Measurements from ENCODE around the gene SCAMP1. TPM values are rescaled to one million over a fixed set of nuclear protein-coding genes. Genes with fewer than 3 reads are reported as not detected.

Gene SCAMP1
- polyA plus RNA-seq, 3 donors, result 5.4 to 52.4 (median 47.8) TPM

GRCh38 chr5:78331523-78332080 is 28.8 kb upstream of the SCAMP1 start:
- H3K4me3 Mint-ChIP-seq, result no peak overlapping the region
- Histone ChIP-seq H3K4me3 (replicated peaks in 1 of 3; ENCODE audit: low read depth in 2 of 3, low read length in 3 of 3) (no peak overlapping the region), H3K79me2 (ENCODE audit: insufficient read depth, low read length) (no peaks in the 10 kb centered on the region), H3K27ac (ENCODE audit: low read depth in 1 of 2, low read length in 2 of 2) (no peak overlapping the region), H3K9me3 (replicated peaks in 1 of 2; ENCODE audit: control insufficient read depth in 1 of 2, insufficient read depth in 1 of 2, low read length in 2 of 2) (no peaks in the 10 kb centered on the region), H3K27me3 (ENCODE audit: control insufficient read depth in 2 of 2, insufficient read depth in 2 of 2, low read length in 2 of 2) (no peaks in the 10 kb centered on the region), H3K4me2 (replicated peaks; ENCODE audit: extremely low read depth, low read length, poor library complexity, severe bottlenecking) (no peak overlapping the region), H2AFZ (ENCODE audit: insufficient read depth, low read depth, low read length, poor library complexity, severe bottlenecking) (no peak overlapping the region), H3K9ac (ENCODE audit: insufficient read depth, low read length, poor library complexity, severe bottlenecking) (no peak overlapping the region), H4K20me1 (ENCODE audit: insufficient read depth, low read length) (no peaks in the 10 kb centered on the region), H3K4me1 (ENCODE audit: control insufficient read depth in 1 of 2, insufficient read depth in 2 of 2, low read length in 2 of 2) (no peaks in the 10 kb centered on the region), H3K36me3 (replicated peaks in 1 of 2; ENCODE audit: control insufficient read depth in 1 of 2, insufficient read depth in 2 of 2, low read length in 2 of 2) (no peaks in the 10 kb centered on the region)
- peaks cover 2 to 7% (median 4%) of the 10 kb centered on the region in 7 donors for H3K9me3 Mint-ChIP-seq
- no peak overlapping the region for H3K27ac Mint-ChIP-seq
- peaks cover 12% of the 10 kb centered on the region for H3K4me1 Mint-ChIP-seq
- no peak for DNase-seq
- TF ChIP-seq, protein P1, sequence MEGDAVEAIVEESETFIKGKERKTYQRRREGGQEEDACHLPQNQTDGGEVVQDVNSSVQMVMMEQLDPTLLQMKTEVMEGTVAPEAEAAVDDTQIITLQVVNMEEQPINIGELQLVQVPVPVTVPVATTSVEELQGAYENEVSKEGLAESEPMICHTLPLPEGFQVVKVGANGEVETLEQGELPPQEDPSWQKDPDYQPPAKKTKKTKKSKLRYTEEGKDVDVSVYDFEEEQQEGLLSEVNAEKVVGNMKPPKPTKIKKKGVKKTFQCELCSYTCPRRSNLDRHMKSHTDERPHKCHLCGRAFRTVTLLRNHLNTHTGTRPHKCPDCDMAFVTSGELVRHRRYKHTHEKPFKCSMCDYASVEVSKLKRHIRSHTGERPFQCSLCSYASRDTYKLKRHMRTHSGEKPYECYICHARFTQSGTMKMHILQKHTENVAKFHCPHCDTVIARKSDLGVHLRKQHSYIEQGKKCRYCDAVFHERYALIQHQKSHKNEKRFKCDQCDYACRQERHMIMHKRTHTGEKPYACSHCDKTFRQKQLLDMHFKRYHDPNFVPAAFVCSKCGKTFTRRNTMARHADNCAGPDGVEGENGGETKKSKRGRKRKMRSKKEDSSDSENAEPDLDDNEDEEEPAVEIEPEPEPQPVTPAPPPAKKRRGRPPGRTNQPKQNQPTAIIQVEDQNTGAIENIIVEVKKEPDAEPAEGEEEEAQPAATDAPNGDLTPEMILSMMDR (IDR thresholded peaks at IDR 0.05), result no peak
- intact Hi-C loops (cut with micrococcal nuclease), result no loop called here
- H3K36me3 Mint-ChIP-seq, result no peaks in the 10 kb centered on the region
- peaks cover 0 to 2% (median under 1%) of the 10 kb centered on the region in 3 donors for H3K27me3 Mint-ChIP-seq (ENCODE audit: low read depth in 3 of 3)

DNA sequence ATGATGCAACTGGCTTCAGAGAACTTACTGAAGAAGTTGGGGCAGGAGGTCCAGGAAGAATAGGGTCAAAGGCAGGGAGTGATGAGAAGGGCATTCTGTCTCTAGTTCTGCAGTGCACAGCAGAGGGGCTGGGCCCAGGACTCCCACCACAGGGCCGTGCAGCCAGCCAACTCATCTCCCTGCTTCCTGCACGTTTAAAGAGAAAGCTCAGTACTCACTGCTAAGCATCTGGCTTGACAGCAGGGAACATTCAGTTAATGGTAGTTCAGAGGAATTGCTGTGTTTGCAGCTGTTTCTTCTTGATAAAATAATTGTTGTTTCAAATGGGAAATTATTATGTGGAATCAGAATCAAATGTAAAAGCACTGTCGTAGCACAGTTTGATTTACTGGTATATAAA is 25.6 kb upstream of the SCAMP1 start:
- H3K27ac ChIP-seq (ENCODE audit: low read depth in 1 of 2, low read length in 2 of 2), result no peak overlapping the region
- peaks cover 5 to 8% of the 10 kb centered on the region in 2 donors for H3K4me1 ChIP-seq (ENCODE audit: control insufficient read depth in 1 of 2, insufficient read depth in 2 of 2, low read length in 2 of 2)
- H2AFZ ChIP-seq (ENCODE audit: insufficient read depth, low read depth, low read length, poor library complexity, severe bottlenecking), result no peak overlapping the region
- no peaks in the 10 kb centered on the region for H4K20me1 ChIP-seq (ENCODE audit: insufficient read depth, low read length)
- H3K27me3 ChIP-seq (ENCODE audit: control insufficient read depth in 2 of 2, insufficient read depth in 2 of 2, low read length in 2 of 2), result no peaks in the 10 kb centered on the region
- H3K36me3 Mint-ChIP-seq, result peaks cover 0 to 4% of the 10 kb centered on the region in 2 donors
- peaks cover 12% of the 10 kb centered on the region for H3K4me1 Mint-ChIP-seq
- H3K27ac Mint-ChIP-seq, result no peak overlapping the region
- no peak overlapping the region for H3K4me3 Mint-ChIP-seq
- peaks cover 15 to 26% (median 25%) of the 10 kb centered on the region in 7 donors for H3K9me3 Mint-ChIP-seq
- intact Hi-C loops (cut with micrococcal nuclease), result no loop called here
- 80% methylated on average over 2 of the region's 3 CpGs for WGBS (ENCODE audit: insufficient coverage)
- no peak overlapping the region for H3K4me3 ChIP-seq (replicated peaks in 1 of 3; ENCODE audit: low read depth in 2 of 3, low read length in 3 of 3)
- no peaks in the 10 kb centered on the region for H3K79me2 ChIP-seq (ENCODE audit: insufficient read depth, low read length)
- TF ChIP-seq, protein P1 (IDR thresholded peaks at IDR 0.05), result no peak
- H3K4me2 ChIP-seq (replicated peaks; ENCODE audit: extremely low read depth, low read length, poor library complexity, severe bottlenecking), result no peak overlapping the region
- peaks cover 12 to 16% of the 10 kb centered on the region in 2 donors for H3K9me3 ChIP-seq (replicated peaks in 1 of 2; ENCODE audit: control insufficient read depth in 1 of 2, insufficient read depth in 1 of 2, low read length in 2 of 2)
- no peaks in the 10 kb centered on the region for H3K36me3 ChIP-seq (replicated peaks in 1 of 2; ENCODE audit: control insufficient read depth in 1 of 2, insufficient read depth in 2 of 2, low read length in 2 of 2)
- no peak for DNase-seq
- H3K27me3 Mint-ChIP-seq (ENCODE audit: low read depth in 3 of 3), result peaks cover 0 to 2% (median 1%) of the 10 kb centered on the region in 3 donors
- H3K9ac ChIP-seq (ENCODE audit: insufficient read depth, low read length, poor library complexity, severe bottlenecking), result no peak overlapping the region

Data from CD14-positive monocyte (primary cell).